GM19025 (cell line): ENCODE results near the gene IMMP2L.

Experiments used
- ATAC-seq: cut with Tn5 transposase; IDR thresholded peaks from one replicate; pipeline ENCODE4 v1.9.1; 2021; ENCODE audit warnings: mild to moderate bottlenecking, low read depth, moderate library complexity; ENCODE audit not compliant: unreplicated experiment

The IMMP2L gene

GRCh38 chr7:111018960-111019736 is 543.1 kb downstream of the IMMP2L start:
- no peak for ATAC-seq

GRCh38 chr7:111018447-111018846 is 543.8 kb downstream of the IMMP2L start:
- no peak for ATAC-seq

- no peak for ATAC-seq
Observed at GRCh38 chr7:111014079-111014478, 548.2 kb downstream of the IMMP2L start.

GRCh38 chr7:111012799-111013675 is 549.3 kb downstream of the IMMP2L start:
- peak; percentile 92 for ATAC-seq

- ATAC-seq: no peak
Observed at GRCh38 chr7:111012149-111012548, 550.1 kb downstream of the IMMP2L start.

GRCh38 chr7:111011520-111011919 is 550.8 kb downstream of the IMMP2L start:
- no peak for ATAC-seq

GRCh38 chr7:111010798-111011197 is 551.5 kb downstream of the IMMP2L start:
- no peak for ATAC-seq

GRCh38 chr7:111009526-111010040 is 552.7 kb downstream of the IMMP2L start:
- ATAC-seq: no peak

- ATAC-seq: no peak
Observed at GRCh38 chr7:111006691-111007090, 555.6 kb downstream of the IMMP2L start.

- ATAC-seq: no peak
Observed at GRCh38 chr7:111006040-111006439, 556.3 kb downstream of the IMMP2L start.

- no peak for ATAC-seq
Observed at GRCh38 chr7:111005445-111005844, 556.8 kb downstream of the IMMP2L start.

- no peak for ATAC-seq
Observed at GRCh38 chr7:111004310-111004901, 557.9 kb downstream of the IMMP2L start.

GRCh38 chr7:111003883-111004282 is 558.4 kb downstream of the IMMP2L start:
- ATAC-seq: no peak

GRCh38 chr7:110994028-110994967 is 568.0 kb downstream of the IMMP2L start:
- no peak for ATAC-seq

- no peak for ATAC-seq
Observed at GRCh38 chr7:110988890-110989501, 573.3 kb downstream of the IMMP2L start.

- ATAC-seq: no peak
Observed at GRCh38 chr7:110988348-110988747, 573.9 kb downstream of the IMMP2L start.

- no peak for ATAC-seq
Observed at GRCh38 chr7:110987127-110987693, 575.1 kb downstream of the IMMP2L start.

- ATAC-seq: no peak
Observed at GRCh38 chr7:110983822-110984456, 578.4 kb downstream of the IMMP2L start.
